ENCODE measurements around the gene GATC. TPM values are rescaled to one million over a fixed set of nuclear protein-coding genes. Genes with fewer than 3 reads are reported as not detected.

GATC gene
- total and polyA plus RNA-seq, 2 experiments from 2014 or later: 18.5 to 20.1 TPM

- TF ChIP-seq ZNF462 (CRISPR knock-in tag; IDR thresholded peaks at IDR 0.05): no peak
- TF ChIP-seq ZNF331 (CRISPR knock-in tag; IDR thresholded peaks at IDR 0.05; ENCODE audit: low read depth): no peak
- TF ChIP-seq EZH2 (IDR thresholded peaks at IDR 0.05; ENCODE audit: low read depth, unreplicated experiment): no peak
- no peak for TF ChIP-seq CTCF (conservative IDR thresholded peaks at IDR 0.05; ENCODE audit: low read depth in 2 of 2)
Observed at GRCh38 chr12:120472521-120472920, 26.3 kb downstream of the GATC start (continued).

- Mint-ChIP-seq H3K27ac (no peak overlapping the region), H3K9me3 (no peaks in the 10 kb centered on the region), H3K36me3 (ENCODE audit: low read depth) (no peaks in the 10 kb centered on the region), H3K4me1 (peaks cover 15% of the 10 kb centered on the region), H3K27me3 (ENCODE audit: insufficient read depth, low read depth, poor library complexity) (peaks cover 6% of the 10 kb centered on the region), H3K4me3 (no peak overlapping the region)
- Histone ChIP-seq H3K27me3 (ENCODE audit: insufficient read depth) (no peaks in the 10 kb centered on the region), H3K9me2 (ENCODE audit: insufficient read depth) (no peaks in the 10 kb centered on the region), H3K4me3 (no peak overlapping the region), H3K79me2 (replicated peaks; ENCODE audit: insufficient read depth) (peaks cover under 1% of the 10 kb centered on the region), H3K4me1 (ENCODE audit: insufficient read depth) (0 out of 2 replicates have a peak, but pooled peaks cover 3% of the 10 kb centered on the region), H4K20me1 (replicated peaks; ENCODE audit: insufficient read depth) (0 out of 2 replicates have a peak, but pooled peaks cover 4% of the 10 kb centered on the region), H3F3A (replicated peaks; ENCODE audit: low read depth) (0 out of 2 replicates have a peak, but pooled peaks cover 5% of the 10 kb centered on the region), H3K27ac (ENCODE audit: low read depth) (no peak overlapping the region), H3K4me2 (no peak overlapping the region), H2AFZ (no peak overlapping the region), H3K36me3 (ENCODE audit: insufficient read depth) (no peaks in the 10 kb centered on the region)
- ATAC-seq (no peak), DNase-seq (ENCODE audit: low spot score) (no peak)
- no peak for TF ChIP-seq JUNB (IDR thresholded peaks at IDR 0.05; ENCODE audit: unreplicated experiment)
- no peak for TF ChIP-seq EZH2phosphoT487 (IDR thresholded peaks at IDR 0.05; ENCODE audit: unreplicated experiment)
- no peak for TF ChIP-seq REST (IDR thresholded peaks at IDR 0.05; ENCODE audit: unreplicated experiment)
Observed at GRCh38 chr12:120473807-120474615, 27.8 kb downstream of the GATC start.
